Heart right ventricle (tissue), 16 donors: Measurements from ENCODE around the gene GPR12. TPM values are rescaled to one million over a fixed set of nuclear protein-coding genes. Genes with fewer than 3 reads are reported as not detected.

Experiments
- ATAC-seq, 8 donors: fragments of 200-7000 bp; cut with Tn5 transposase; one replicate each; pipeline ENCODE4 v1.9.1; 2020; ENCODE audit warnings: mild to moderate bottlenecking in 8 of 8, moderate library complexity in 8 of 8, moderate number of reproducible peaks in 1 of 8
- DNase-seq, 2 donors: peaks; one replicate each; pipeline ENCODE4 v3.0.0-alpha.2; 2020
- H3K27ac ChIP-seq, 10 donors: fragments of 200-600 bp; sonication (generic) in 2 of 10; one replicate each; pipeline versions ENCODE4 v1.5.0 to v1.8.0; 2020 to 2022; ENCODE audit warnings: mild to moderate bottlenecking in 3 of 10
- H3K27me3 ChIP-seq, 7 donors: fragments of 200-600 bp; one replicate each; pipeline ENCODE4 v1.8.0; 2021 to 2022; ENCODE audit warnings: mild to moderate bottlenecking in 2 of 7
- H3K36me3 ChIP-seq, 9 donors: fragments of 200-600 bp; sonication (generic) in 1 of 9; one replicate each; pipeline versions ENCODE4 v1.5.0 to v1.8.0; 2020 to 2022; ENCODE audit warnings: mild to moderate bottlenecking in 2 of 9
- H3K4me1 ChIP-seq, 9 donors: fragments of 200-600 bp; sonication (generic) in 1 of 9; one replicate each; pipeline versions ENCODE4 v1.5.0 to v1.8.0; 2020 to 2022; ENCODE audit warnings: mild to moderate bottlenecking in 4 of 9
- H3K4me3 ChIP-seq, 10 donors: fragments of 200-600 bp; sonication (generic) in 2 of 10; one replicate each; pipeline versions ENCODE4 v1.5.0 to v1.8.0; 2020 to 2022; ENCODE audit warnings: mild to moderate bottlenecking in 7 of 10, moderate library complexity in 2 of 10
- H3K9me3 ChIP-seq, 11 donors: fragments of 200-600 bp in 10 of 11; sonication (generic) in 2 of 11; one replicate each; pipeline versions ENCODE4 v1.5.0 to v1.8.0; 2013 to 2022; ENCODE audit warnings: mild to moderate bottlenecking in 2 of 11, control low read depth in 1 of 11, moderate library complexity in 1 of 11
- CTCF ChIP-seq, 9 donors: fragments of 200-600 bp; sonication (generic) in 2 of 9; IDR thresholded peaks; one replicate each; pipeline versions ENCODE4 v1.5.0 to v1.8.0; 2021 to 2022; ENCODE audit warnings: antibody characterized with exemption in 9 of 9, mild to moderate bottlenecking in 5 of 9, moderate library complexity in 1 of 9
- WGBS, 2 donors: extraction: QIAGEN DNeasy Blood & Tissue Kit; methylation state at CpG; one replicate each; pipeline ENCODE4 v1.1.7; 2013; ENCODE audit warnings: inconsistent platforms in 1 of 2; 5-methylcytosine and 5-hydroxymethylcytosine counted together
- intact Hi-C, 10 donors: fragments of 100-400 bp; cut with DNase I; formaldehyde crosslinking; loops; one replicate each; pipeline versions ENCODE4 v1.11.1 to v1.14.2; 2022
- long read RNA-seq, 3 donors: library from polyadenylated mRNA; unstranded; transcript quantifications; one replicate each; pipeline ENCODE4 v2.0.0, GENCODE V29; 2020 to 2021
- polyA plus RNA-seq, 2 donors: library from polyadenylated mRNA; stranded (reverse); fragments of 200-250 nt; gene quantifications; one replicate each; pipeline ENCODE4 v1.2.3, GENCODE V29; 2013
- total RNA-seq, 10 donors: library from RNA; stranded (reverse); fragmentation: NEBNext Ultra II Directional in 3 of 10; extraction: Animal tissue kit (Norgen Biotek cat#: 25700) in 3 of 10; gene quantifications; one replicate each; pipeline versions ENCODE4 v1.2.1 to v1.2.4, GENCODE V29; 2021 to 2023
- donor health status: Arrhythmogenic right ventricular cardiomyopathy.
- donor health status: ischemic (EF 13 %, LVEDD 7.1; RV severe dilation, severe dysfunction).
- donor health status: healthy with polysubstance abuse.
- donor health status: DM: no; HTN: yes; CAD: no.
- donor health status: DM: no; HTN: no; CAD: no.
- donor health status: ischemic (EF 25% LVEDD 6.9; RV normal size, moderate dysfunction).
- donor health status: ischemic (EF 25% LVEDD 5.7; RV mildly dilated, moderate dysfunction).
- donor health status: healthy.
- donor health status: DM: yes; HTN: yes; CAD: no.
- donor health status: Ischemic cardiomyopathy.
- donor health status: ischemic (EF 35%, LVEDD 5.7; RV mildly dilated, moderate dysfunction).
- donor health status: nonischemic (EF 11% LVEDD 7.7; RV severe dilation, severe dysfunction).
- donor health status: DM: yes; HTN: yes; CAD: no.
- donor health status: PGD.
- donor health status: ischemic (EF 29% LVEDD 5.4; RV normal size, mild dysfunction).
- donor health status: nonischemic (EF 23%, LVEDD 6.1; RV moderate dilation, normal function).

The GPR12 gene
- total RNA-seq (under 1 TPM in 6 of 10 donors, not detected in 4; 0.04 to 0.21 (median 0.09) TPM), polyA plus RNA-seq (under 1 TPM; 0.04 to 0.22 TPM)
- long read RNA-seq, donor 1: 0 reads
- long read RNA-seq, donor 2: 0 reads
- long read RNA-seq, donor 3: 0 reads

- Histone ChIP-seq H3K9me3 (no peaks in the 10 kb centered on the region), H3K27ac (no peak within 1 kb of the TSS), H3K36me3 (no peaks in the 10 kb centered on the region), H3K4me3 (peak within 1 kb of the TSS; percentile 26 to 55 (median 43)), H3K27me3 (peaks cover 7 to 95% (median 72%) of the 10 kb centered on the region in 7 donors), H3K4me1 (peaks cover 0 to 13% (median 8%) of the 10 kb centered on the region in 9 donors)
- ATAC-seq (peak in 1 of 8 donors; percentile 27), DNase-seq (no peak)
- intact Hi-C loops: no loop called here
- 1 to 2% methylated on average over 48 to 86 of the region's 87 CpGs for WGBS, 2 donors
- no peak for TF ChIP-seq CTCF (IDR thresholded peaks at IDR 0.05)
Observed at GRCh38 chr13:26759907-26760831, at the start of gene GPR12. Gene GPR12 (minus strand): TSS chr13:26760786. CDS start chr13:26759827, 959 bp downstream.

GRCh38 chr13:26810095-26810494 lies 49.5 kb upstream of the GPR12 start:
- intact Hi-C loops: no loop called here
- Histone ChIP-seq H3K9me3 (peaks cover 0 to 9% (median 0%) of the 10 kb centered on the region in 11 donors), H3K4me3 (no peak overlapping the region), H3K36me3 (no peaks in the 10 kb centered on the region), H3K27ac (no peak overlapping the region), H3K4me1 (no peaks in the 10 kb centered on the region), H3K27me3 (peaks cover 0 to 32% (median 4%) of the 10 kb centered on the region in 7 donors)
- DNase-seq (no peak), ATAC-seq (no peak)
- TF ChIP-seq CTCF (IDR thresholded peaks at IDR 0.05): no peak
- 48 to 52% methylated on average over 2 of the region's 2 CpGs for WGBS, 2 donors

GRCh38 chr13:26806891-26807290 lies 46.3 kb upstream of the GPR12 start:
- Histone ChIP-seq H3K9me3 (peaks cover 0 to 21% (median 0%) of the 10 kb centered on the region in 11 donors), H3K4me1 (no peaks in the 10 kb centered on the region), H3K27ac (no peak overlapping the region), H3K4me3 (no peak overlapping the region), H3K27me3 (peaks cover 0 to 35% (median 4%) of the 10 kb centered on the region in 7 donors), H3K36me3 (no peaks in the 10 kb centered on the region)
- TF ChIP-seq CTCF (IDR thresholded peaks at IDR 0.05): no peak
- intact Hi-C loops: no loop called here
- no peak for DNase-seq
- ATAC-seq: no peak

GRCh38 chr13:26787961-26788360 lies 27.4 kb upstream of the GPR12 start:
- ATAC-seq: no peak
- DNase-seq: no peak
- 79 to 90% methylated on average over 3 of the region's 3 CpGs for WGBS, 2 donors
- no peak overlapping the region for H3K4me3 ChIP-seq
- H3K36me3 ChIP-seq: no peaks in the 10 kb centered on the region
- peaks cover 0 to 48% (median 26%) of the 10 kb centered on the region in 7 donors for H3K27me3 ChIP-seq
- H3K9me3 ChIP-seq: no peaks in the 10 kb centered on the region
- no peak for TF ChIP-seq CTCF (IDR thresholded peaks at IDR 0.05)
- intact Hi-C loops: no loop called here
- H3K4me1 ChIP-seq: peaks cover 0 to 22% (median 13%) of the 10 kb centered on the region in 9 donors
- H3K27ac ChIP-seq: no peak overlapping the region
